Smooth muscle cell (in vitro differentiated cells): Measurements from ENCODE around the gene C2CD2L. TPM values are rescaled to one million over a fixed set of nuclear protein-coding genes. Genes with fewer than 3 reads are reported as not detected.
A peak's percentile ranks its signal among the peaks of the same experiment; 100 is the strongest.

Experiments
- DNase-seq: peaks from one replicate; lab custom pipeline; 2025; ENCODE audit not compliant: unreplicated experiment; lab: John Stamatoyannopoulos, UW
- H2AFZ ChIP-seq: fragments of 200-600 bp; sonication (generic); 2 replicates; pipeline ENCODE4 v1.6.0; 2016; ENCODE audit warnings: antibody characterized with exemption, low read depth, mild to moderate bottlenecking
- H3F3A ChIP-seq: fragments of 200-600 bp; sonication (generic); 2 replicates; pipeline ENCODE4 v1.6.0; 2017; ENCODE audit warnings: antibody characterized with exemption, low read depth
- H3K27ac ChIP-seq: fragments of 200-600 bp; sonication (generic); 2 replicates; pipeline ENCODE4 v1.5.1; 2016; ENCODE audit warnings: low read depth, mild to moderate bottlenecking
- H3K27me3 ChIP-seq: fragments of 200-600 bp; sonication (generic); 2 replicates; pipeline ENCODE4 v1.6.1; 2016; ENCODE audit warnings: low read depth, mild to moderate bottlenecking
- H3K36me3 ChIP-seq: fragments of 200-600 bp; sonication (generic); 2 replicates; pipeline ENCODE4 v1.5.1; 2016; ENCODE audit warnings: low read depth
- H3K4me1 ChIP-seq: fragments of 200-600 bp; sonication (generic); 2 replicates; pipeline ENCODE4 v1.5.1; 2016; ENCODE audit warnings: low read depth
- H3K4me2 ChIP-seq: fragments of 200-600 bp; sonication (generic); 2 replicates; pipeline ENCODE4 v1.6.0; 2016; ENCODE audit warnings: mild to moderate bottlenecking
- H3K4me3 ChIP-seq: fragments of 200-600 bp; sonication (generic); 2 replicates; pipeline ENCODE4 v1.5.1; 2016; ENCODE audit warnings: mild to moderate bottlenecking
- H3K79me2 ChIP-seq: fragments of 200-600 bp; sonication (generic); 2 replicates; pipeline ENCODE4 v1.6.0; 2016; ENCODE audit warnings: low read depth, mild to moderate bottlenecking
- H3K9ac ChIP-seq: fragments of 200-600 bp; sonication (generic); 2 replicates; pipeline ENCODE4 v1.6.0; 2016; ENCODE audit warnings: low read depth
- H3K9me3 ChIP-seq: fragments of 200-600 bp; sonication (generic); replicated peaks from 2 replicates; pipeline ENCODE4 v1.5.1; 2016; ENCODE audit warnings: low read depth
- H4K20me1 ChIP-seq: fragments of 200-600 bp; sonication (generic); 2 replicates; pipeline ENCODE4 v1.6.0; 2016; ENCODE audit warnings: low read depth
- WGBS: methylation state at CpG from one replicate; pipeline ENCODE4 v1.1.7; 2016; ENCODE audit warnings: low lambda C conversion rate; 5-methylcytosine and 5-hydroxymethylcytosine counted together
- polyA plus RNA-seq: library from polyadenylated mRNA; unstranded; fragments of >200 nt; fragmentation: Nextera tagmentation; extraction: Ambion mirVana; gene quantifications from 2 replicates; pipeline ENCODE4 v1.2.1, GENCODE V29; 2016
- total RNA-seq: library from RNA; depleted of rRNA; stranded (reverse); fragments of >200 nt; gene quantifications from 2 replicates; pipeline ENCODE4 v1.2.3, GENCODE V29; 2014
- TF ChIP-seq, protein P1 (sequence below): fragments of 200-600 bp; sonication (generic); IDR thresholded peaks from 2 replicates; pipeline ENCODE4 v1.5.1; 2017; ENCODE audit warnings: borderline replicate concordance, mild to moderate bottlenecking, antibody characterized with exemption; ENCODE audit not compliant: insufficient read depth, poor library complexity, severe bottlenecking

Gene C2CD2L
- total and polyA plus RNA-seq, 2 experiments from 2014 or later = 4.8 to 7.2 TPM

DNA sequence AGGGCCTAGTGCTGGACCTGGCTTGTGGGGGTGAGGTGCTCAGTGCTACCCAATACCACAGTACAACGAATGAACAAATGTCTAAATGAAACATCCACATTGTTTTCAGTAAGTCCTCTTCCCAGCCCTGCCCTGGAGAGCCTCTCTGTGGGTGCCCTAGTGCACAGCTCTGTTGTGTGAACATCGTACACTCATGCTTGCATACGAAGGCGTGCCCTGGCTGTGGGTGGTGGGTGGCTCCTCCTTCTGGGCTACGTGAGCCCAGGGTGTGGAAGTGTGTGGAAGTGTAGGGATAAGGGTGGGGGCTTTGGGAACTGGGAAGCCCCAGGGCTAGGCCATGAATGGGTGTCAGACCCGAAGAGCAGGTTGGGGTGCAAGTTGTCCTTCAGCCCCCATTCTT is 60.8 kb downstream of the C2CD2L start:
- WGBS = 74% methylated on average over 6 of the region's 6 CpGs
- DNase-seq = no peak
- TF ChIP-seq, protein P1, sequence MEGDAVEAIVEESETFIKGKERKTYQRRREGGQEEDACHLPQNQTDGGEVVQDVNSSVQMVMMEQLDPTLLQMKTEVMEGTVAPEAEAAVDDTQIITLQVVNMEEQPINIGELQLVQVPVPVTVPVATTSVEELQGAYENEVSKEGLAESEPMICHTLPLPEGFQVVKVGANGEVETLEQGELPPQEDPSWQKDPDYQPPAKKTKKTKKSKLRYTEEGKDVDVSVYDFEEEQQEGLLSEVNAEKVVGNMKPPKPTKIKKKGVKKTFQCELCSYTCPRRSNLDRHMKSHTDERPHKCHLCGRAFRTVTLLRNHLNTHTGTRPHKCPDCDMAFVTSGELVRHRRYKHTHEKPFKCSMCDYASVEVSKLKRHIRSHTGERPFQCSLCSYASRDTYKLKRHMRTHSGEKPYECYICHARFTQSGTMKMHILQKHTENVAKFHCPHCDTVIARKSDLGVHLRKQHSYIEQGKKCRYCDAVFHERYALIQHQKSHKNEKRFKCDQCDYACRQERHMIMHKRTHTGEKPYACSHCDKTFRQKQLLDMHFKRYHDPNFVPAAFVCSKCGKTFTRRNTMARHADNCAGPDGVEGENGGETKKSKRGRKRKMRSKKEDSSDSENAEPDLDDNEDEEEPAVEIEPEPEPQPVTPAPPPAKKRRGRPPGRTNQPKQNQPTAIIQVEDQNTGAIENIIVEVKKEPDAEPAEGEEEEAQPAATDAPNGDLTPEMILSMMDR = no peak
- no peak overlapping the region for H2AFZ ChIP-seq
- H3K4me1 ChIP-seq = no peaks in the 10 kb centered on the region
- H3K9me3 ChIP-seq = no peaks in the 10 kb centered on the region
- H3K9ac ChIP-seq = no peak overlapping the region
- no peaks in the 10 kb centered on the region for H4K20me1 ChIP-seq
- H3K79me2 ChIP-seq = no peaks in the 10 kb centered on the region
- H3K27ac ChIP-seq = peak overlapping the region; percentile 52
- H3K4me2 ChIP-seq = peak overlapping the region; percentile 76
- H3K4me3 ChIP-seq = no peak overlapping the region
- no peaks in the 10 kb centered on the region for H3K27me3 ChIP-seq
- H3K36me3 ChIP-seq = no peaks in the 10 kb centered on the region
- no peaks in the 10 kb centered on the region for H3F3A ChIP-seq

Other genes starting within 250 kb of the C2CD2L start
- gene CXCR5, start 223.5 kb upstream of the C2CD2L start, total RNA-seq = not detected in 2 replicates
- gene CXCR5, start 223.5 kb upstream of the C2CD2L start, polyA plus RNA-seq = 1.6 TPM in 1 of 2 replicates, not detected in the other
- gene BCL9L, start 181.4 kb upstream of the C2CD2L start, total RNA-seq = 10.5 and 10.8 TPM in 2 replicates
- 11.4 and 19.0 TPM in 2 replicates for gene BCL9L, start 181.4 kb upstream of the C2CD2L start, polyA plus RNA-seq
- gene UPK2, start 151.0 kb upstream of the C2CD2L start, total RNA-seq = not detected in 2 replicates
- gene UPK2, start 151.0 kb upstream of the C2CD2L start, polyA plus RNA-seq = 1.4 and 2.5 TPM in 2 replicates
- not detected in 2 replicates for gene FOXR1, start 135.6 kb upstream of the C2CD2L start, total RNA-seq
- gene FOXR1, start 135.6 kb upstream of the C2CD2L start, polyA plus RNA-seq = not detected in 2 replicates
- 14.9 and 17.8 TPM in 2 replicates for gene CENATAC, start 109.2 kb upstream of the C2CD2L start, total RNA-seq
- gene CENATAC, start 109.2 kb upstream of the C2CD2L start, polyA plus RNA-seq = 5.3 and 20.9 TPM in 2 replicates
- 1,510 and 1,616 TPM in 2 replicates for gene RPS25, start 89.0 kb upstream of the C2CD2L start, total RNA-seq
- 975 and 1,078 TPM in 2 replicates for gene RPS25, start 89.0 kb upstream of the C2CD2L start, polyA plus RNA-seq
- gene TRAPPC4, start 88.6 kb upstream of the C2CD2L start, total RNA-seq = 55.2 and 103 TPM in 2 replicates
- 157 and 168 TPM in 2 replicates for gene TRAPPC4, start 88.6 kb upstream of the C2CD2L start, polyA plus RNA-seq
- gene SLC37A4, start 76.5 kb upstream of the C2CD2L start, total RNA-seq = 17.5 and 22.3 TPM in 2 replicates
- 22.8 and 28.9 TPM in 2 replicates for gene SLC37A4, start 76.5 kb upstream of the C2CD2L start, polyA plus RNA-seq
- gene HYOU1, start 50.1 kb upstream of the C2CD2L start, total RNA-seq = 98.1 and 122 TPM in 2 replicates
- 79.8 and 90.4 TPM in 2 replicates for gene HYOU1, start 50.1 kb upstream of the C2CD2L start, polyA plus RNA-seq
- gene VPS11, start 39.5 kb upstream of the C2CD2L start, total RNA-seq = 32.3 and 33.8 TPM in 2 replicates
- gene VPS11, start 39.5 kb upstream of the C2CD2L start, polyA plus RNA-seq = 33.1 and 38.7 TPM in 2 replicates
- gene HMBS, start 22.5 kb upstream of the C2CD2L start, total RNA-seq = 13.9 and 33.7 TPM in 2 replicates
- gene HMBS, start 22.5 kb upstream of the C2CD2L start, polyA plus RNA-seq = 39.9 and 43.4 TPM in 2 replicates
- 26.2 and 40.5 TPM in 2 replicates for gene DPAGT1, start 5.5 kb upstream of the C2CD2L start, total RNA-seq
- 68.1 and 73.7 TPM in 2 replicates for gene DPAGT1, start 5.5 kb upstream of the C2CD2L start, polyA plus RNA-seq
- 17.3 and 18.6 TPM in 2 replicates for gene HINFP, start 14.2 kb downstream of the C2CD2L start, total RNA-seq
- 11.2 and 15.6 TPM in 2 replicates for gene HINFP, start 14.2 kb downstream of the C2CD2L start, polyA plus RNA-seq
- gene ABCG4, start 41.7 kb downstream of the C2CD2L start, total RNA-seq = 0.76 and 0.85 TPM in 2 replicates
- gene ABCG4, start 41.7 kb downstream of the C2CD2L start, polyA plus RNA-seq = 2.0 and 2.1 TPM in 2 replicates
- 10.6 and 13.0 TPM in 2 replicates for gene NLRX1, start 61.4 kb downstream of the C2CD2L start, total RNA-seq
- gene NLRX1, start 61.4 kb downstream of the C2CD2L start, polyA plus RNA-seq = 16.8 and 18.7 TPM in 2 replicates
- gene NHERF4, start 78.1 kb downstream of the C2CD2L start, total RNA-seq = not detected in 2 replicates
- gene NHERF4, start 78.1 kb downstream of the C2CD2L start, polyA plus RNA-seq = 0.34 and 0.39 TPM in 2 replicates
- 17.6 and 18.9 TPM in 2 replicates for gene CBL, start 99.0 kb downstream of the C2CD2L start, total RNA-seq
- 5.0 and 5.7 TPM in 2 replicates for gene CBL, start 99.0 kb downstream of the C2CD2L start, polyA plus RNA-seq
- 138 and 160 TPM in 2 replicates for gene MCAM, start 209.8 kb downstream of the C2CD2L start, total RNA-seq
- gene MCAM, start 209.8 kb downstream of the C2CD2L start, polyA plus RNA-seq = 30.7 and 32.1 TPM in 2 replicates
- 14.6 and 16.1 TPM in 2 replicates for gene RNF26, start 227.2 kb downstream of the C2CD2L start, total RNA-seq
- gene RNF26, start 227.2 kb downstream of the C2CD2L start, polyA plus RNA-seq = 53.3 and 63.1 TPM in 2 replicates
- 1.4 and 7.0 TPM in 2 replicates for gene C1QTNF5, start 233.5 kb downstream of the C2CD2L start, total RNA-seq
- 5.2 and 7.2 TPM in 2 replicates for gene C1QTNF5, start 233.5 kb downstream of the C2CD2L start, polyA plus RNA-seq
- not detected in 2 replicates for gene MFRP, start 239.4 kb downstream of the C2CD2L start, total RNA-seq
- gene MFRP, start 239.4 kb downstream of the C2CD2L start, polyA plus RNA-seq = not detected in 2 replicates